DOHH2 (cell line): ENCODE measurements around the gene SUFU.

Source experiments
- CTCF ChIP-seq: fragments of 200-600 bp; sonication (generic); IDR thresholded peaks from one replicate; pipeline ENCODE4 v1.5.1; 2014; ENCODE audit warnings: antibody characterized with exemption, mild to moderate bottlenecking, low read depth, low read length; ENCODE audit not compliant: poor library complexity, severe bottlenecking
- EZH2phosphoT487 ChIP-seq: fragments of 200-600 bp; sonication (generic); IDR thresholded peaks from 2 replicates; pipeline ENCODE4 v1.6.1; 2017; ENCODE audit warnings: borderline replicate concordance, mild to moderate bottlenecking, antibody characterized with exemption, low read length, moderate library complexity, mixed read lengths

GRCh38 chr10:102612964-102613275 is 109.1 kb downstream of the SUFU start:
- TF ChIP-seq CTCF (no peak), EZH2phosphoT487 (no peak)
